Measurements from ENCODE around the gene ALDH1L2. TPM values are rescaled to one million over a fixed set of nuclear protein-coding genes. Genes with fewer than 3 reads are reported as not detected.
A peak's percentile ranks its signal among the peaks of the same experiment; 100 is the strongest.

The ALDH1L2 gene
- total and polyA plus RNA-seq, 9 of the 15 experiments (the other 6 are each of a cell fraction or from before 2014, with no cell fraction given): 1.1 to 9.9 (median 3.8) TPM

- TF ChIP-seq ZBTB49 (CRISPR knock-in tag; IDR thresholded peaks at IDR 0.05; ENCODE audit: borderline replicate concordance): no peak
- no peak for TF ChIP-seq ZMIZ1 (IDR thresholded peaks at IDR 0.05; ENCODE audit: low read depth in 2 of 2, low read length in 2 of 2)
- peak; percentile 57 for TF ChIP-seq FIP1L1 (IDR thresholded peaks at IDR 0.05; ENCODE audit: low read depth, low read length, poor library complexity, severe bottlenecking)
- TF ChIP-seq PHF8 (IDR thresholded peaks at IDR 0.05; ENCODE audit: borderline replicate concordance, low read length): peak; percentile 90
- no peak for TF ChIP-seq HMBOX1 (IDR thresholded peaks at IDR 0.05)
- no peak for TF ChIP-seq CEBPG (CRISPR knock-in tag; IDR thresholded peaks at IDR 0.05)
- no peak for TF ChIP-seq CEBPG (tag; conservative IDR thresholded peaks at IDR 0.05 in 1 of 2, IDR thresholded peaks at IDR 0.05 in 1 of 2)
- TF ChIP-seq SMAD3 (CRISPR knock-in tag; conservative IDR thresholded peaks at IDR 0.05): 0 out of 2 replicates have a peak, but pooled peaks have one; percentile 15
- TF ChIP-seq ZNF41 (CRISPR knock-in tag; conservative IDR thresholded peaks at IDR 0.05): no peak
- no peak for TF ChIP-seq MTA2 (IDR thresholded peaks at IDR 0.05; ENCODE audit: low read depth)
- no peak for TF ChIP-seq ZNF76 (CRISPR knock-in tag; IDR thresholded peaks at IDR 0.05; ENCODE audit: borderline replicate concordance)
- TF ChIP-seq ZNF780A (CRISPR knock-in tag; IDR thresholded peaks at IDR 0.05): no peak
- no peak for TF ChIP-seq PHF21A (IDR thresholded peaks at IDR 0.05; ENCODE audit: borderline replicate concordance, low read depth)
- no peak for TF ChIP-seq TAL1 (IDR thresholded peaks at IDR 0.05)
- no peak for TF ChIP-seq ETS2 (tag; IDR thresholded peaks at IDR 0.05; ENCODE audit: borderline replicate concordance, poor library complexity, severe bottlenecking)
- no peak for TF ChIP-seq NELFE (IDR thresholded peaks at IDR 0.05; ENCODE audit: insufficient read depth, insufficient read length)
- TF ChIP-seq POLR3G (IDR thresholded peaks at IDR 0.05; ENCODE audit: extremely low read depth, insufficient read length, insufficient replicate concordance): no peak
- TF ChIP-seq TAF7 (tag; IDR thresholded peaks at IDR 0.05): peak; percentile 43; the same call in 1 of the 2 replicates
- no peak for TF ChIP-seq SMAD2 (IDR thresholded peaks at IDR 0.05; ENCODE audit: low read depth, low read length)
- TF ChIP-seq POLR3A (IDR thresholded peaks at IDR 0.05; ENCODE audit: borderline replicate concordance, extremely low read depth, insufficient read depth, insufficient read length): no peak
- peak; percentile 67 for TF ChIP-seq ZFX (CRISPR knock-in tag; IDR thresholded peaks at IDR 0.05)
Observed at GRCh38 chr12:104986022-104986941, 98.0 kb downstream of the ALDH1L2 start, which contains the start of gene NOPCHAP1 (continued).

Data from K562 (cell line).